Stimulated activated effector memory CD8-positive, alpha-beta T cell treated with anti-CD3 and anti-CD28 coated beads, Interleukin-12 subunit alpha, Interleukin-12 subunit beta, amount 100 ng/mL, for 72 hours (primary cell): Measurements from ENCODE around the gene ISOC2.

Source experiments
- ATAC-seq: fragments of 150-1000 bp; cut with Tn5 transposase; 2 replicates; pipeline ENCODE4 v1.10.0; 2021
- DNase-seq, 2 donors: peaks; one replicate each; pipeline ENCODE4 v3.0.0; 2021 to 2022; ENCODE audit warnings: low spot score in 2 of 2
- H3K27ac Mint-ChIP-seq: one replicate; pipeline ENCODE4 v1.8.0; 2022; ENCODE audit warnings: mild to moderate bottlenecking, mixed read lengths
- H3K36me3 Mint-ChIP-seq: one replicate; pipeline ENCODE4 v1.8.0; 2022; ENCODE audit warnings: mild to moderate bottlenecking, mixed read lengths
- H3K4me1 Mint-ChIP-seq: one replicate; pipeline ENCODE4 v1.8.0; 2022; ENCODE audit warnings: mixed read lengths
- H3K4me3 Mint-ChIP-seq: one replicate; pipeline ENCODE4 v1.8.0; 2022; ENCODE audit warnings: mild to moderate bottlenecking, mixed read lengths
- H3K9me3 Mint-ChIP-seq: one replicate; pipeline ENCODE4 v1.8.0; 2022; ENCODE audit warnings: mixed read lengths

ISOC2 gene

DNA sequence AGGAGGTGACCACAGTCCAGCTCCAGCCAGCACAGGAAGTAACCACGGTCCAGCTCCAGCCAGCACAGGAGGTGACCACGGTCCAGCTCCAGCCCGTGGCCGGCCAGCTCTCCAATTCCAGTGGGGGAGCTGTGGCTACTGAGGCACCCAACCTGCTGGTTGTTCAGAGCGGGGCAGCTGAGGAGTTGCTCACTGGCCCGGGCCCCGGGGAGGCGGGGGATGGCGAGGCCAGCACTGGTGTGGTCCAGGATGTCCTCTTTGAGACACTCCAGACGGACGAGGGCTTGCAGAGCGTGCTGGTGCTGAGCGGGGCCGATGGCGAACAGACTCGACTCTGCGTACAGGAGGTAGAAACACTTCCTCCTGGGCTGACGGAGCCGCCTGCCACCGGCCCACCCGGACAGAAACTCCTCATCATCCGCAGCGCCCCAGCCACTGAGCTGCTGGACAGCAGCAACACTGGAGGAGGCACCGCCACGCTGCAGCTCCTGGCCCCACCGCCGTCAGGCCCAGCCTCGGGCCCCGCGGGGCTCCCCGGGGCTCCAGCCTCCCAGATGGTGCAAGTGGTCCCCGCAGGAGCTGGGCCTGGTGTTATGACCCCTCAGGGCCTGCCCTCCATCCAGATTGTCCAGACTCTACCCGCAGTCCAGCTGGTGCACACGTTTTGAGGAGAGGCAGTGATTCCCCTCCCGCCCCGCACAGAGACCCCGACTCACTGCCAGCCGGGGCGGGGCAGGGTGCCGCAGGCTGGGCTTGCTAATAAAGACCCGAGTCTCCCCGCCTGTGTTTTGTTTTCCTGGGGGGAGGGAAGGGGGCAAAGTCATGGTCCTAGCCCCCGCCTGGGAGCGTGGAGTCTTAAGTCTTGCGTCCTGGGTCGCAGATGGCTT, 22.5 kb upstream of the ISOC2 start:
- ATAC-seq (no peak), DNase-seq (no peak)
- Mint-ChIP-seq H3K9me3 (no peaks in the 10 kb centered on the region), H3K4me1 (peaks cover 37% of the 10 kb centered on the region), H3K36me3 (peaks cover 22% of the 10 kb centered on the region), H3K27ac (peak overlapping the region; percentile 87), H3K4me3 (peak overlapping the region; percentile 68)

DNA sequence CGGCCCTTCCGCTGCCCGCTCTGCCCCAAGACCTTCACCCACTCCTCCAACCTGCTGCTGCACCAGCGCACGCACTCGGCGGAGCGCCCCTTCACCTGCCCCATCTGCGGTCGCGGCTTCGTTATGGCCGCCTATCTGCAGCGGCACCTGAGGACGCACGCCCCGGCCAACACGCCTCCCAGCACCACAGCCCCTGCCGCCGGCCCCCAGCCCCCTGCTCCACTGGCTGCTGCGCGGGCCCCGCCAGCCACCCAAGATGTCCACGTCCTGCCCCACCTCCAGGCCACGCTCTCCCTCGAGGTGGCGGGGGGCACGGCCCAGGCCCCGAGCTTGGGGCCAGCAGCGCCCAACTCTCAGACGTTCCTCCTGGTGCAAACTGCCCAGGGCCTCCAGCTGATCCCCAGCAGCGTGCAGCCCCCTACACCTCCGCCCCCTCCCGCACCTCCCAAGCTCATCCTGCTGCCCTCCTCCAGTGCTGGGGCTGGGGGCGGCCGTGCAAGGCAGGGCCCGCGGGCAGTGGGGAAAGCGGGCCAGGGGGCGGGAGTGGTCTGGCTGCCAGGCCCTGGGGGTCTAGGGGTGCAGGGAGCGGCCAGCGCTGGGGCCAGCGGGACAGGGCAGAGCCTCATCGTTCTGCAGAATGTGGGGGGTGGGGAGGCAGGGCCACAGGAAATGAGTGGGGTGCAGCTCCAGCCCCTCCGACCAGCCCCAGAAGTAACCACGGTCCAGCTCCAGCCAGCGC, 21.7 kb upstream of the ISOC2 start:
- H3K4me3 Mint-ChIP-seq, result no peak overlapping the region
- peaks cover 45% of the 10 kb centered on the region for H3K4me1 Mint-ChIP-seq
- H3K9me3 Mint-ChIP-seq, result no peaks in the 10 kb centered on the region
- H3K36me3 Mint-ChIP-seq, result peaks cover 30% of the 10 kb centered on the region
- H3K27ac Mint-ChIP-seq, result no peak overlapping the region
- ATAC-seq (no peak), DNase-seq (no peak)

DNA sequence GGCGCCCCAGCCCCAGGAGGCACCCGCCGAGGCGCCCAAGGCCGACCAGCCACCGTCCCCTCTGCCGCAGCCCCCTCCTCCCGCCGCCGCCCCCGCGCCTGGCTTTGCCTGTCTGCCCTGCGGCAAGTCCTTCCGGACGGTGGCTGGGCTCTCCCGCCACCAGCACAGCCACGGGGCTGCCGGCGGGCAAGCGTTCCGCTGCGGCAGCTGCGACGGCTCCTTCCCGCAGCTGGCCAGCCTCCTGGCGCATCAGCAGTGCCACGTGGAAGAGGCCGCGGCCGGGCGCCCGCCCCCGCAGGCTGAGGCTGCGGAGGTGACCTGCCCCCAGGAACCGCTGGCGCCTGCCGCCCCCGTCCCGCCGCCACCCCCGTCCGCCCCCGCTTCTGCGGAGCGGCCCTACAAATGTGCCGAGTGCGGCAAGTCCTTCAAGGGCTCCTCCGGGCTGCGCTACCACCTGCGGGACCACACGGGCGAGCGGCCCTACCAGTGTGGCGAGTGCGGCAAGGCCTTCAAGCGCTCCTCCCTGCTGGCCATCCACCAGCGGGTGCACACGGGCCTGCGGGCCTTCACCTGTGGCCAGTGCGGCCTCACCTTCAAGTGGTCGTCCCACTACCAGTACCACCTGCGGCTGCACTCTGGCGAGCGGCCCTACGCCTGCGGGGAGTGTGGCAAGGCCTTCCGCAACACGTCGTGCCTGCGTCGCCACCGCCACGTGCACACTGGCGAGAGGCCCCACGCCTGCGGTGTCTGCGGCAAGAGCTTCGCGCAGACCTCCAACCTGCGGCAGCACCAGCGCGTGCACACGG, 20.9 kb upstream of the ISOC2 start:
- ATAC-seq, result no peak
- H3K36me3 Mint-ChIP-seq, result peaks cover 27% of the 10 kb centered on the region
- no peak overlapping the region for H3K27ac Mint-ChIP-seq

DNA sequence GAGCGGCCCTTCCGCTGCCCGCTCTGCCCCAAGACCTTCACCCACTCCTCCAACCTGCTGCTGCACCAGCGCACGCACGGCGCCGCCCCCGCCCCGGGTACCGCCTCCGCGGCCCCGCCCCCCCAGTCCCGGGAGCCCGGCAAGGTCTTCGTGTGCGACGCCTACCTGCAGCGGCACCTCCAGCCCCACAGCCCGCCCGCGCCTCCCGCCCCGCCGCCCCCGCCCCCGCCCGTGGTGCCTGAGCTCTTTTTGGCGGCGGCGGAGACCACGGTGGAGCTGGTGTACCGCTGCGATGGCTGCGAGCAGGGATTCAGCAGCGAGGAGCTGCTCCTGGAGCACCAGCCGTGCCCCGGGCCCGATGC, 20.3 kb upstream of the ISOC2 start:
- Mint-ChIP-seq H3K9me3 (no peaks in the 10 kb centered on the region), H3K4me3 (no peak overlapping the region), H3K36me3 (peaks cover 24% of the 10 kb centered on the region), H3K27ac (no peak overlapping the region), H3K4me1 (peaks cover 45% of the 10 kb centered on the region)
- DNase-seq (no peak), ATAC-seq (no peak)

More for the DNA sequence above, 20.9 kb upstream of the ISOC2 start:
- Mint-ChIP-seq H3K4me3 (no peak overlapping the region), H3K4me1 (peaks cover 46% of the 10 kb centered on the region), H3K9me3 (no peaks in the 10 kb centered on the region)
- DNase-seq, result no peak

DNA sequence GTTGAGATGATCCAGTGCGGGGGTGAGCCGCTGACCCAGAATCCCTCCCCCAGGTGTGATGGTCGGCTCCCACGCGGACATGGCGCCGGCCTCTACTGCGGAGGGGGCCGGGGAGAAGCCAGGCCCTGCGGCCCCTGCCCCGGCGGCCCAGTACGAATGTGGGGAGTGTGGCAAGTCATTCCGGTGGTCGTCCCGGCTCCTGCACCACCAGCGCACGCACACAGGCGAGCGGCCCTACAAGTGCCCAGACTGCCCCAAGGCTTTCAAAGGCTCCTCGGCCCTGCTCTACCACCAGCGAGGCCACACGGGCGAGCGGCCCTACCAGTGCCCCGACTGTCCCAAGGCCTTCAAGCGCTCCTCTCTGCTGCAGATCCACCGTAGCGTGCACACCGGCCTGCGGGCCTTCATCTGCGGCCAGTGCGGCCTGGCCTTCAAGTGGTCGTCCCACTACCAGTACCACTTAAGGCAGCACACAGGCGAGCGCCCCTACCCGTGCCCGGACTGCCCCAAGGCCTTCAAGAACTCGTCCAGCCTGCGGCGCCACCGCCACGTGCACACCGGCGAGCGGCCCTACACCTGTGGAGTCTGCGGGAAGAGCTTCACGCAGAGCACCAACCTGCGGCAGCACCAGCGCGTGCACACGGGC, 19.8 kb upstream of the ISOC2 start:
- Mint-ChIP-seq H3K36me3 (peaks cover 29% of the 10 kb centered on the region), H3K9me3 (no peaks in the 10 kb centered on the region), H3K27ac (no peak overlapping the region), H3K4me1 (peaks cover 44% of the 10 kb centered on the region), H3K4me3 (no peak overlapping the region)
- ATAC-seq (no peak), DNase-seq (no peak)

DNA sequence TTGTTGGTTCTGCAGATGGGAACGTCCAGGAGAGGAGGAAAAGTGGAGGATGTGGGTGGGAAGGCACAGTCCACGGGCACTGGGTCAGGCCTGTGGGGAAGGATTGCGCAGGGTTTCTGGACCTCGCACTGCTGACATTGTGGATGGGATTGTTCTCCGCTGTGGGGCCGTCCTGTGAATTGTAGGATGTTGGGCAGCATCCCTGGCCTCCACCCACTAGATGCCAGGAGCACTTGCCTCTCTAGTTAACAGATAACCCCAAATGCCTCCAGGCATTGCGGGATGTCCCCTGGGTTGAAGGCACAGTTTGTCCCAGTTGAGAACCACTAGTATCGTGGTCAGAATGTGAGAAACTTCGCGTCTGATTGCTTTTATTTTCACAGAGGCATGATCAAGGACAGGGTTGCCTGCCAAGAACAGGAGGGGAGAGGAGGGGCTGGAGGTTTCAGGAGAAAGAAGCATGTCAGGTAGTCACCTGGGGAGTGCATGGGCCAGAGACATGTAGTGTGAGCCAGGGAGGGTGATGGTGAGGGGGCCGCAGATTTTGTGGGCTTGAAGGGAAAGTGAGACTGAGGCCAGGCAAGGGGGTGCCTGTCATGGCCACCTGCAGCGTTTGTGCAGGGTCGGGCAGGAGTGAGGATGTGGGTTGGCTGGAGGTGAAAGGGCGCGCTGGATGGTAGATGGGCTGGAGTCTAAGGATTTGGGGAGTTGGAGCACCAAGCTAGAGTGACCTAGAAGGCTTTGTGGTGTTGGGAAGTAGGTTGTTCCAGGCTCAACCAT, 18.2 kb upstream of the ISOC2 start:
- ATAC-seq (no peak), DNase-seq (no peak)
- H3K4me1 Mint-ChIP-seq, result peaks cover 33% of the 10 kb centered on the region
- no peaks in the 10 kb centered on the region for H3K9me3 Mint-ChIP-seq
- H3K27ac Mint-ChIP-seq, result peak overlapping the region; percentile 48
- peaks cover 27% of the 10 kb centered on the region for H3K36me3 Mint-ChIP-seq
- peak overlapping the region; percentile 85 for H3K4me3 Mint-ChIP-seq

DNA sequence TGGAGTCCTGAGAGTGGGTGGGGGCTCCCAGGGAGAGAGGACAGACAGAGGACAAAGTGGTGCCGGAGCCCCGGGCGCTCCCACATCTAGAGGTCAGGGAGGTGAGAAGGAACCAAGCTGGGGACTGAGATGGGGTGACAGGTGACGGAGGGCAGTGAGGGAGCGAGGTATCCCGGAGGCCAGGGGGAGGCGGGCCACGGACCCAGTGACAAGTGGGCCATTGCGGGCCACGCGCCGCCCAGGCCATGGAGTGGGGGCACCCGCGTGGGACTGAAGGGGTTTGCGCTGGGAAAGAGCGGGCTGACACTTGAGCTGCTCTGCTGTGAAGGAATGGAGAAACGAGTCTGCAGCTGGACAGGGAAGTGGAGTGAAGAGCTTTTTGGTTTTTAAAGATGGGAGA, 17.6 kb upstream of the ISOC2 start:
- DNase-seq (no peak), ATAC-seq (no peak)
- Mint-ChIP-seq H3K4me3 (peak overlapping the region; percentile 85), H3K4me1 (peaks cover 33% of the 10 kb centered on the region), H3K27ac (peak overlapping the region; percentile 48), H3K9me3 (no peaks in the 10 kb centered on the region), H3K36me3 (peaks cover 27% of the 10 kb centered on the region)

DNA sequence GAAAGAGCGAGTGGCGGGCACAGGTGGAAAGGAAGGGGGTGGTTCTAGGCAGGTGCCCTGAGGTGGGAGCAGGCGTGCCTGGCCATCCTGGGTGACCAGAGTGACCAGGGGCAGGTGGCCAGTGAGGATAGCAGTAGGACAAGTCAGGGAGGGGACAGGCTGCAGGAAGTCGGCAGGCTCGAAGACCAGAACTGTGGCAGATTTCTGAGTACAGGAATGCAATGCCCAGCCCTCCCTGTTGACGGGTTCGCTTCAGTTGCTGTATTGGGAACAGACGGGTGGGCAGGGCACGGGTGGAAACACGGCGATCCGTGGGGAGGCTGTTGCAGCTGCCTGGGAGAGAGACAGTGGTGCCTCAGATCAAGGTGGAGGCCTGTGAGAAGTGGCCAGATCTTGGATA, 16.9 kb upstream of the ISOC2 start:
- H3K4me3 Mint-ChIP-seq, result peak overlapping the region; percentile 85
- no peak for ATAC-seq
- DNase-seq, result no peak
- H3K27ac Mint-ChIP-seq, result peak overlapping the region; percentile 48
- peaks cover 33% of the 10 kb centered on the region for H3K4me1 Mint-ChIP-seq
- peaks cover 21% of the 10 kb centered on the region for H3K36me3 Mint-ChIP-seq
- H3K9me3 Mint-ChIP-seq, result no peaks in the 10 kb centered on the region

DNA sequence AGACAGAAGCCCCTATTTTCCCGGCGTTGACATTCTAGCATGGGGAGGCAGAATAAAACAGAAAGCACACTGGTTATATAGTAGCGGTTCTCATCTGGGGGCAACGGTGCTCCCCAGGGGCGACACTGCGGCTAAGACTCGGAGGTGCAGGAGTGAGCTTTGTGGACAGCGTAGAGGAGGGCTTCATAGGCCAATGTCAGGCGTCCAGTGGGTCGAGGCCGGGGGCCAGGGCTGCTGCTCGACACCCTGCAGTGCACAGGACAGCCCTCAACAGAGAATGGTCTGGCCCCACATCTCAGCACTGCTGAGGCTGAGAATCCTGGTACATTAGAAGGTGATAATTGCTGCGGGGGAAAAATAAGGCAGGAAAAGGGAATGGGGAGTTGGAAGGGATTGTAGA, 16.5 kb upstream of the ISOC2 start:
- H3K27ac Mint-ChIP-seq, result peak overlapping the region; percentile 43
- peak overlapping the region; percentile 85 for H3K4me3 Mint-ChIP-seq
- H3K36me3 Mint-ChIP-seq, result peaks cover 21% of the 10 kb centered on the region
- H3K9me3 Mint-ChIP-seq, result no peaks in the 10 kb centered on the region
- ATAC-seq (no peak), DNase-seq (no peak)
- H3K4me1 Mint-ChIP-seq, result peaks cover 33% of the 10 kb centered on the region

DNA sequence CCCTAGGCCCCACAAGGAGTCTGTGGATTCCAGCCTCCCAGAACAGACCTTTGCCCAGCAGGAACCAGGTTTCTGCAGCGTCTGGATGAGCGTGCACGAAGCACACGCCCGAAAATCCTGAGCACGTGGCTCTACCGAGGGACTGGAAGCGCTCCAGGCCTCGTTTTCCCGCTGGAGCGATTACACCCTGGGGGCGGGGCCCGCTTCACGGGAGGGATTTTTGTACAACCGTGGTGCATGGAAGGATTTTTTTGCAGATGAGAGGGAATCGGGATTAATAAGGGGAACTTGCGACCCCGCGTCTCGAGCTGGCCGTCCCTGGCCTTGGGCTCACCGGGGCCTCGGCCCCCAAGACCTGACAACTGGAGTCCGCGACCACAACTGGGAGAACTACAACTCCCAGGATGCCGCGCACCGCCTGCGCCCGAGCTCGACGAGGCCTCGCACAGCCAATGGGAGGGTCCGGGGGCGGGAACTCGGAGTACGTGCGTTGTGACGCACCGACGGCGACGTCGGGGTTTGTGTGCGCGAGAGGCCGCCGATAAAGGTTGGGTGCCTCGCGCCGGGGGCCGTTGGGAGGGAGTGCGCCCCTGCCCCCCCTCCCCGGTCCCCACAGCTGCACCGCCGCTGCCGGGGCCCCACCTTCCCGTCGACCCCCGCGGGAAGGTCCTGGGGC, 14.8 kb upstream of the ISOC2 start, which contains the start of gene ZNF628:
TSS of gene ZNF628 (plus strand) at position 518 of the 676 bp plus-strand sequence. CDS start 3,294 bp downstream, outside the sequence.
- H3K27ac Mint-ChIP-seq, result peak within 1 kb of the TSS; percentile 92
- DNase-seq (peak; percentile 90 to 96), ATAC-seq (peak; percentile 95)
- no peaks in the 10 kb centered on the region for H3K9me3 Mint-ChIP-seq
- peaks cover 33% of the 10 kb centered on the region for H3K4me1 Mint-ChIP-seq
- peak within 1 kb of the TSS; percentile 85 for H3K4me3 Mint-ChIP-seq
- H3K36me3 Mint-ChIP-seq, result peaks cover 21% of the 10 kb centered on the region

DNA sequence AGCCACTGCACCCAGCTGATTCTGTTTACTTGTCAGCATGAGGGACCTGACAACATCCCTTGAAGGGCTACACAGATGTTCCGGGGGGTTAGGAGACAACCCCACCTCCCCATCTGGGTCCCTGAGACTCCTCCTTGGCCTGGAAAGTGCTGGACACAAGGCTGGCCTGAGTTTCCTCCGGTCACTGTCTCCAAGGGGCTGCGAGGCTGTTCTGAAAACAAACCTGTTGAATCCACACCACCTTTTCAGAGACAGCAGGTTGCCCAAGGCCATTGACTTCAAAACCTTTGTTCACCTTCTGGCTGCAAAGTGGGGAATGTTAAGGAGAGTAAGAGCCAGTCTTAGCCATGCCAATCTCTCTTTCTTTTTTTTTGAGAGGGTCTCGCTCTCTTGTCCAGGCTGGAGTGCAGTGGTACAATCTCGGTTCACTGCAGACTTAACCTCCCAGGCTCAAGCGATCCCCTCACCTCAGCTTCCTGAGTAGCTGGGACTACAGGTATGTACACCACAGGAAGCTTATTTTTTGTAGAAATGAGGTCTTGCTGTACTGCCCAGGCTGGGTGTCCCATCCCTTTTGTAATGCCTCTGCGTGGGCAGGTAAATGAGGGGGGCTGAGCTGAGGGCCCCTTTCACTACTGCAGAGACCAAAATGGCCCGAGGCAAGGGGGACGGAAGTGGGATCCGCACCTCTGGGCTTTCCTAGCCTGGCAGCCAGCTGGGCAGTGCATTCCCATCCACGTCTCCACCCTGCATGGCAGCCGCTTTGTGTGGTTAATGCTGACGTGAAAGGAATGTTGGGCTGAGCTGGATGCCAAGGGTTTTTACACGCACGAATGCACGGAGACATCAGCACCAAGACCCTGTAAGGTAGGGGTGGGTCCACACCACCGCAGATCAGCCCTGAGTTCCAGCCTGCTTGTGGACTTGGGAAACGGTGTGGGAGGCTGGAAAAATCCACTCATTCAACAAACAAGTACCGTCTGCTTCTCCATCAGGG, 13.1 kb upstream of the ISOC2 start:
- no peak overlapping the region for H3K27ac Mint-ChIP-seq
- peaks cover 21% of the 10 kb centered on the region for H3K36me3 Mint-ChIP-seq
- ATAC-seq (no peak), DNase-seq (no peak)
- H3K4me3 Mint-ChIP-seq, result peak overlapping the region; percentile 85
- no peaks in the 10 kb centered on the region for H3K9me3 Mint-ChIP-seq
- H3K4me1 Mint-ChIP-seq, result peaks cover 27% of the 10 kb centered on the region

DNA sequence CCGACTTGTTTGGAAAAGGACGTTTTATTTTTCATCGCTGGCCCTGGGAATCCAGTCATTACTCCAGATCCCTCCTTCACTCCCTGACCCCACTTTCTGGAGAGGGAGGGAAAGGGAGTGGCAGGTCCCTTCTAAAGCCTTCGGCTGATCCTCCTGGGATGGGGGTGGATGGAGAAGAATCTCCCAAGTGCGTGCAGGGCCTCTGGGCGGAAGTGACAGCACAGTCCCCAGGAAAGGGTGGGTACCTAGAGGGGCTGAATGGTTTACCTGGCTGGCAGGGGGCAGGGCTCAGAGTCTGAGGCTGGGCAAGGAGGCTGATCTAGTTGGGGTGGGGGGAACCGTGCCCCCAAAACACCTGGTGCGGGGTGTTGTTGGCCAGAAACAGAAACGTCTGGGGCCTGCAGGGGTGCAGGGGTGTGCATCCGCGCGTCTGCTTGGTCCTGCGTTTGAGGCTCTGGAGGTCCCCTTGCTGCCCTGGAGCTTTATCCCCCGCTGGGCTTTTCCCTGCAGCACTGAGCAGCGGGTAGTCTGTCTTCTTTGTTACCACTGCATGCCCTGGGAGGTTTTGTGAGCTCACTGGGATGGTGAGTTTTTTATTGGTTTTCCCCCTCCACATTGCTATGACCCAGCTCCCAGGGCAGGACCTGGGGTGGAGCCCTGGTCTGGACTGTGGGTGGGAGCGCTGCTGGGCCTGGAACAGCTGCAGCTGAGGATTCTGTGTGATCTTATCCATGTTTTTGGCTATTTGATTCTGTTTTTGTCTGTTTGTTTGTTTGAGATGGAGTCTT, 12.0 kb upstream of the ISOC2 start:
- peaks cover 15% of the 10 kb centered on the region for H3K4me1 Mint-ChIP-seq

More for the DNA sequence above, 12.0 kb upstream of the ISOC2 start:
- ATAC-seq, result no peak
- Mint-ChIP-seq H3K9me3 (no peaks in the 10 kb centered on the region), H3K36me3 (peaks cover 14% of the 10 kb centered on the region), H3K4me3 (no peak overlapping the region), H3K27ac (no peak overlapping the region)
- DNase-seq, result no peak
